Epithelial cell of prostate (primary cell): Measurements from ENCODE around the gene MYMK.

ENCODE experiments used
- DNase-seq: peaks from one replicate; pipeline ENCODE4 v3.0.0-alpha.2; 2011; ENCODE audit warnings: low read depth, low spot score
- H3K27ac ChIP-seq: fragments of 450-650 bp; 2 replicates; pipeline ENCODE4 v1.5.1; 2017; ENCODE audit warnings: mild to moderate bottlenecking

The MYMK gene

GRCh38 chr9:133520121-133520835 lies 4.5 kb downstream of the MYMK start:
- no peak overlapping the region for H3K27ac ChIP-seq
- no peak for DNase-seq

GRCh38 chr9:133519693-133520092 lies 5.1 kb downstream of the MYMK start:
- peak; percentile 14 for DNase-seq
- no peak overlapping the region for H3K27ac ChIP-seq

DNA sequence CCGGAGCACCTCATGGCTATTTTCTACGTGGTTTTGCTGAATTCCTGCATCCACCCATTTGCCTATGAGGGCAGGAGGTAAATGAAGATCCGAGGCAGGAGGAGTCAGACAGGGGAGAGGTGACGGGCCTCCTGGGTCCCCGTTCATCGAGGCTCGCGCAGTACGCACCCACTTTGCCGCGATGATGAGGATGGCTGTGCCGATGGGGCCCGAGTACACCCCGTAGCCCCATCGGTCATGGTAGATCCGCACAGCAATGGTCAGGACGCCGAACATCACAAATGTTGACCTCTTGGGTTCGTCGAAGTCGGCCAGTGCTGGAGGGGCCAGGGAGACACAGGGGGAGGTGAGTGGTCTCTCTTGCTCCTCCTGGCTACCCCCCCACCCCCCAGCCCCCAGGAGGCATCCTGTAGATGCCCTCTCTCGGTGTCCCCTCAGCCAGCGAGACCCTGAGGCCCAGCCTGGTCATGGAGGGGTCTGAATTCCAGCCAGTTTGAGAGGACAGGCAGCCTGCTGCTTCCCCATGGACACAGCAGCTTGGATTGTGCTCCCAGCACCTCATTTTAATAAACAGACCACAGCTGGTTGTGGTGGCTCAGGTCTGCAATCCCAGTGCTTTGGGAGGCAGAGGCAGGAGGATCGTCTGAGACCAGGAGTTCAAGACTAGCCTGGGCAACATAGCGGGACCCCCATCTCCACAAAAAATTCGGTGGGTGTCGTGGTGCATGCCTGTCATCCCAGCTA lies 5.9 kb downstream of the MYMK start:
- no peak overlapping the region for H3K27ac ChIP-seq
- no peak for DNase-seq

- no peak overlapping the region for H3K27ac ChIP-seq
- no peak for DNase-seq
Observed at GRCh38 chr9:133518200-133518599, 6.6 kb downstream of the MYMK start.

- no peak overlapping the region for H3K27ac ChIP-seq
- no peak for DNase-seq
Observed at GRCh38 chr9:133517711-133518110, 7.0 kb downstream of the MYMK start.

- no peak for DNase-seq
Observed at GRCh38 chr9:133516961-133517350, 7.8 kb downstream of the MYMK start.

GRCh38 chr9:133516256-133516960 lies 8.4 kb downstream of the MYMK start:
- DNase-seq = no peak
- no peak overlapping the region for H3K27ac ChIP-seq

More at GRCh38 chr9:133516961-133517350, 7.8 kb downstream of the MYMK start:
- H3K27ac ChIP-seq = no peak overlapping the region

DNA sequence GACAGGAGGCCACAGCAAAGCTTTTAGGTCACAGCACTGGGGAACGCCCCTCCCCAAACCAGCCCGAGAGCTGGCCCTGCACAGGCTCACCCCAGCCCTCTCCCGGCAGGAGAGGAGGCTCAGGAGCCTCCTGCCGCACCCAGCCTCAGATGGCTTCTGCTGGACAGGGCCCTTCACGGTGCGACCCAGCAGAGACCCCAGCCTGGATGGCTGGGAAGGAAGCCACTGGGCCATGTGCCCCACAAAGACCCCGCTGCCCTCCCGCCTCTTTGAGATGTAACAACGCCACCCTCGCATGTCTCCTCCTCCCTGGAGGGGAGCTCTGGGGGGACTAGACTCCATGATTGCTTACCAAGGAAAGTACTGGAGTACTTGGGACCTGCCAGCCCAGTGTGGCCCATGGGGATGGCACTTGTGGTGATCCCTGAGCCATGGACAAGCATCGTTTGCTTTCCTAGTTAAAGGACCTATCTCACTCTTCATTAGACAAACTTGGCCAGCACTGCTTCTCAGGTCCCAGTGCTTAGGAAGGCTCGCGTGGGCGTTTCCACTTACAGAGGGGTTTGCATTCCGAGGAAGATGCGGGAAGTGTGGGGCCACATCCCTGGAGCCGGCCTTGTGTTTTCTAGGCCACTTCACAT lies 9.0 kb downstream of the MYMK start:
- no peak for DNase-seq

GRCh38 chr9:133515240-133515610 lies 9.5 kb downstream of the MYMK start:
- no peak for DNase-seq
- H3K27ac ChIP-seq = no peak overlapping the region

More for the DNA sequence above, 9.0 kb downstream of the MYMK start:
- no peak overlapping the region for H3K27ac ChIP-seq

- no peak overlapping the region for H3K27ac ChIP-seq
- no peak for DNase-seq
Observed at GRCh38 chr9:133514460-133515239, 10.1 kb downstream of the MYMK start.

DNA sequence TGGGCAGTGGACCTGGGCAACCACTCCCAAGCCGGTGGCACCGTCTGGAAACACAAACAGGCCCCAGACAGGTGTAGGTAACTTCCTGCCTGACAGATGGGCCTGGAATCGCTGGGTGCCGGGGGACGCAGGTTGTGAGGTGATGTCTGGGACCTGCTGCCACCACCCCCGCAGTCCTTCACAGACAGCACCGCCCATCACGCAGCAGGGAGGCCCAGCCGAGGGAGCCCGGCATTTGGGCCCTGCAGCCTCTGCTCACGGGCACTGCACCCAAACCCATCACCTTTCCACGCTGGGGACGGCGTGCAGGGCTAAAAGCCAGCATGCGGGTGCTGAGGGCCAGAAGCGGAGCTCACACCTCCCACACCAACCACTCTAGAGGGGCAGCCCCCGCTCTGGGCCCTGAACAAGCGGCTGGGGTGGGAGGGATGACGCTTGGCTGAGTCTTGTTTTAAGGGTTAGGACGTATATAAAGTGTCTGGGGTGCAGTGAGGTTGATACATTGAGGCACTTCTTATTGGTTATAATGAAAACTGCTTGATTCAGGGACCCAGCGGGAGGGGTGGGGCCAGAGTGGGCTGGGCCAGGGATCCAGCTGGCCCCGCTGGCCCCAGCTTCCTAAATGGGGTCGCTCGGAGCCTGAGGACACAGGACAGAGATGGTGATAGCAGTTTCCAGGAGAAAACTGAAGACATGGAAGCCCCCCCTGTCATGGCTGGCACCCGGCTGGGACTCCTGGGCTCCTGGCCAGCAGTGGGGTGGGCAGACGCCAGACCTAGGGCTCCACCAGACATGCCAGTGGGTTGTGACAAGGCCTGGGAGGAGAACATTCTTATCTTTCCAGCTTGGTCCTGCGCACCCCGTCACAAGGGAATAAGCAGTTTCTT lies 11.3 kb downstream of the MYMK start:
- H3K27ac ChIP-seq = no peak overlapping the region
- DNase-seq = no peak

DNA sequence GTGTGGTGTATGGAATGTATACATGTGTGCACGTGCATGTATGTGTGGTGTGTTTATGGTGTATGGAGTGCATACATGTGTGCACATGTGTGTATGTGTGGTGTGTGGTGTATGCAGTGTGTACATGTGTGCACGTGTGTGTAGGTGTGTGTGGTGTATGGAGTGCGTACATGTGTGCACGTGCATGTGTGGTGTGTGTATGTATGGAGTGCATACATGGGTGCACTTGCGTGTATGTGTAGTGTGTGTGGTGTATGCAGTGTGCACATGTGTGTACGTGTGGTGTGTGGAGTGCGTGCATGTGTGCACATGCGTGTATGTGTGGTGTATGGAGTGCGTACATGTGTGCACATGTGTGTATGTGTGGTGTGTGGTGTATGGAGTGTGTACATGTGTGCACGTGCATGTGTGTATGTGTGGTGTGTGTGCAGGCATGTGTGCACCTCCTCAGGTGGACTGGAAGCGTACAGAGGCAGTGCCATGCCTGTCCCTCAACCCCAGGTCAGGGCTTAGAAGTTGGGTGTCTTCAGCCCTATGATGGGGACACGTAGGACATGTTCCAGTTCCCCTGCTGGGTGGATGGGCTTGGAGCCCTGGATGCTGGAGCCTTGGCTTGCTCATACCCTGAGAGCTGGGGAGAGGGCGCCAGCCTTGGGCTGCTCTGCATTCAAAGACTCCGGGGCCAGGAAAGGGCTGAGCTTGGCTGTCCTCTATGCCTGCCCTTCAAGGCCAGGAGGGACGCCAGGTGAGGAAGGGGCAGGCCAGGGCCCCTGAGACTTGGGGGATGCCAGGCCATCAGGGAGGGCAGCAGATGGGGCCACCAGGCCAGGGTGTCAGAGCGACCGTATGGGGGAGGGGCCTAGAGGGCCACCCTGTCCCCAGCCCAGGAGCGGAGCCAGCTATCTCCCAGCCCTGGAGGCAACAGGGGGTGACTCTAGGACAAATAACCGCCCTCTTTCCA lies 12.2 kb downstream of the MYMK start:
- DNase-seq = no peak
- H3K27ac ChIP-seq = no peak overlapping the region

GRCh38 chr9:133511607-133512006 lies 13.2 kb downstream of the MYMK start:
- no peak for DNase-seq
- no peak overlapping the region for H3K27ac ChIP-seq

- DNase-seq = no peak
- no peak overlapping the region for H3K27ac ChIP-seq
Observed at GRCh38 chr9:133510926-133511505, 13.7 kb downstream of the MYMK start.

DNA sequence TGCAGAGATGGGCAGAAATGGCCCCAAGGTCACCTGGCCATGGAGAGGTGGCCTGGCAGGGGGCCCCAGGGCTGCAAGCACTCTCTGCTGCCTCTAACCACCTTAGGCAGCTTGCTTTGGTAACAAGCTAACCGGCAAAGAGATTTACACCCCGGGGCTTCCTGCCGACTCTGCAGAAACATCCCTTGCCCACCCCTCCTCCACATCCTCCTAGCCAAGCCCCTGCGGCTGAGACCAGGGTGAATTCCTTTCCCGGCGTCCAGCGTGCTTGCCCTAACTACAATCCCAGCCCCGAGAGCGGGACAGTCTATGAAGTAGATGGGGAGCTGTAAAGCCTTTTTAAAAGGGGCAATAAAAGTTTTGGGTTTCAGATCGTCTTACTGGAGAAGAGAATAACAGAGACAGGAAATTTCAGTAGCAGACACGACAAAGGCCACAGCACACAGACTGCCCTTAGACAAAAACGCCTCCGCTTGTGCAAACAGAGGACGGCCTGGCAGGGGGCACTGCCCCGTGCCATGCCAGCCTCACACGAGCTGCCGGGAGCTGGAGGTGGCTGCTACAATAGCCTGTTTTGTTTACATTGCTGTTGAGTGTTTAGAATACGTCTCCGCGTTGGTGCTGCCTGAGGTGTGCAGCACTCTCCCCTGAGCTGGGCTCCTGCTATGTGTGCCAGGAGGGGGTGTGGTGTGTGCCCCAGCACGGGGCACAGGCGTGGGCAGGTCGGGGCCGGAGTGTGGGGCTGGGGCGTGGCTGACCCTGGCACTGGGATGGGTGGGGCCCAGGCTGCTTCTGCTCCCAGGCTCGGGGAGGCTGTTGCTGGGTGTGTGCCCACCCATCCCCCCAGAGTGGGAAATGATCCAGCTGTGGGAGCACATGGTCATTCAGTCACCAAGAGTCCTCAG lies 15.3 kb downstream of the MYMK start:
- H3K27ac ChIP-seq = no peak overlapping the region
- no peak for DNase-seq

DNA sequence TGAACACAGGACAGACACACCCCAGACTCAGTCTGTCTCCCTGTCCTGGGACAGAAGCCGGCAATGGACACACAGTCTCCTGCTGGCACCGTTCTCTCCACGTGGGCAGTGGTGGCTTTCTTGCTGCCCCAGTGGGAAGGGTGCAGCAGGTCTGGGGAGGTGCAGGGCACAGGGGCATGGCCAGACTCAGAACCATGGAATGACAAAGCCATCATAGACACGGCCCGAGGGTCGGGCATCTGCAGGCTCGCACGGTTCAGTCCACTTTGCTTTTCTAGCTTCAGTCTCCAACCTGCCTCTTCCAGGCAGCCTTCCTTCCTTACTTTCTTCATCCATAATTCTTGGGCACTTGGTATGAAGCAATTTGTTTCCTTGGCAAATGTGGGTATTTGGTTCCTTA lies 16.7 kb downstream of the MYMK start:
- no peak overlapping the region for H3K27ac ChIP-seq

More for the DNA sequence above, 16.7 kb downstream of the MYMK start:
- no peak for DNase-seq
